Hematopoietic multipotent progenitor cell treated with erythropoietin and hydrocortisone succinate and interleukin-3 and kit ligand, for 4 days (in vitro differentiated cells): ENCODE results near the gene RIBC2.
"Not testable (repeated sequence)": the region's sequence is repeated elsewhere in the genome, so short reads cannot be mapped to it uniquely, and the experiment has no call there.

Experiments used
- DNase-seq: peaks from one replicate; pipeline ENCODE4 v3.0.0-alpha.2; 2015

The RIBC2 gene

GRCh38 chr22:45450101-45450785, 36.8 kb downstream of the RIBC2 start:
- DNase-seq, result no peak

- DNase-seq, result no peak
Measured at GRCh38 chr22:45450921-45451651, 37.6 kb downstream of the RIBC2 start.

- no peak for DNase-seq
Measured at GRCh38 chr22:45451972-45452371, 38.5 kb downstream of the RIBC2 start.

- DNase-seq, result no peak
Measured at GRCh38 chr22:45452565-45453379, 39.3 kb downstream of the RIBC2 start.

- DNase-seq, result no peak
Measured at GRCh38 chr22:45453764-45454163, 40.3 kb downstream of the RIBC2 start.

- no peak for DNase-seq
Measured at GRCh38 chr22:45454275-45454674, 40.8 kb downstream of the RIBC2 start.

- DNase-seq, result no peak
Measured at GRCh38 chr22:45455212-45455611, 41.7 kb downstream of the RIBC2 start.

- no peak for DNase-seq
Measured at GRCh38 chr22:45455621-45456020, 42.1 kb downstream of the RIBC2 start.

GRCh38 chr22:45456811-45457210, 43.3 kb downstream of the RIBC2 start:
- DNase-seq, result no peak

GRCh38 chr22:45458532-45458931, 45.0 kb downstream of the RIBC2 start:
- DNase-seq, result no peak

GRCh38 chr22:45459235-45459634, 45.7 kb downstream of the RIBC2 start:
- DNase-seq, result no peak

GRCh38 chr22:45460288-45461109, 47.0 kb downstream of the RIBC2 start:
- DNase-seq, result no peak

GRCh38 chr22:45462034-45462655, 48.7 kb downstream of the RIBC2 start:
- DNase-seq, result peak; percentile 60

GRCh38 chr22:45463691-45464090, 50.2 kb downstream of the RIBC2 start:
- DNase-seq, result not testable (repeated sequence)

- no peak for DNase-seq
Measured at GRCh38 chr22:45465633-45466032, 52.1 kb downstream of the RIBC2 start.

GRCh38 chr22:45468872-45469271, 55.4 kb downstream of the RIBC2 start:
- DNase-seq, result no peak

- no peak for DNase-seq
Measured at GRCh38 chr22:45469281-45470073, 56.0 kb downstream of the RIBC2 start.

- no peak for DNase-seq
Measured at GRCh38 chr22:45470871-45471270, 57.4 kb downstream of the RIBC2 start.

GRCh38 chr22:45472426-45472825, 58.9 kb downstream of the RIBC2 start:
- no peak for DNase-seq

GRCh38 chr22:45473626-45474237, 60.2 kb downstream of the RIBC2 start:
- DNase-seq, result no peak
